DMS114 treated with DMSO at 0.1 percent for 48 hours (cell line): Measurements from ENCODE around the gene MARCHF9.
A peak's percentile ranks its signal among the peaks of the same experiment; 100 is the strongest.

Experiments used
- DNase-seq: peaks from one replicate; lab custom pipeline; 2025; ENCODE audit not compliant: unreplicated experiment; lab: John Stamatoyannopoulos, UW

The MARCHF9 gene

DNA sequence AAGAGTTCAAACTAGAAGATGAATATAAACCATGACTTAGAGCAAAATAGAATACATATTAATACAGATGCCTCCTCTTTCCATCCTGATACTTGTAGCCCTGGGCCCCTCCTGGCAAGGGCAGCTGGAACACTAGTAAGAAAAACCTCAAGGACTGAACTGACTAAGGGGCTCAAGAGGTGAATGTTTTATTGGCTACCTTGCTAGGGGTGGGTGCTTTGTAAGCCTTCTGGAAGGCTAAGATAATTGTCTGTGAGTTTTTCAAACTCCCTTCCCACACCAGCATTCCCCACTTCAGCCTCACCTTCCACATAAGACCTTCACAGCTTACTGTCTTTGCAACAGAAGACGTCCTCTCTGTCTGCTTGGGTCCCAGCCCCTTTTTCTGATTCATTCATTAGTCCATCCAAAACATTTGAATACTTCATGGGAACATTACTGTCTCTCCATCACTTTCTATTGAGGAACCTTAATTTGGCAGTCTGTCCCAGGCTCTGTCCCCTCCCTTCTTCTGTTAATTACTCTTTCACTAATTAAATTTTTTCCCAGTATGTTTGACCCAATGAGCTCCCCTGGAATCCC, 1.1 kb upstream of the MARCHF9 start:
- DNase-seq, result no peak

DNA sequence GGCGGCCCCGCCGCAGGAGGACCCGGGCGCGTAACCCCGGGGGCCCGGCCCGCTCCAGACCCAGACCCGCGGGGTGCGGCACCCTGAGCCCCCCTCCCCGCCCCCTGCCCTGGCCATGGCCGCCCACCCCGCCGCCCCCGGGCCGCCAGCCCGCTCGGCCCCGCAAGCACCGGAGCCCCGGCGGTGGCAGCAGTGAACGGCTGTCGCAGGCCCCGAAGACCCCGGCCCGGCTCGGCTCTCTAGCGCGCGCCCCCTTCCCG, 221 bp downstream of the MARCHF9 start:
- DNase-seq, result no peak

DNA sequence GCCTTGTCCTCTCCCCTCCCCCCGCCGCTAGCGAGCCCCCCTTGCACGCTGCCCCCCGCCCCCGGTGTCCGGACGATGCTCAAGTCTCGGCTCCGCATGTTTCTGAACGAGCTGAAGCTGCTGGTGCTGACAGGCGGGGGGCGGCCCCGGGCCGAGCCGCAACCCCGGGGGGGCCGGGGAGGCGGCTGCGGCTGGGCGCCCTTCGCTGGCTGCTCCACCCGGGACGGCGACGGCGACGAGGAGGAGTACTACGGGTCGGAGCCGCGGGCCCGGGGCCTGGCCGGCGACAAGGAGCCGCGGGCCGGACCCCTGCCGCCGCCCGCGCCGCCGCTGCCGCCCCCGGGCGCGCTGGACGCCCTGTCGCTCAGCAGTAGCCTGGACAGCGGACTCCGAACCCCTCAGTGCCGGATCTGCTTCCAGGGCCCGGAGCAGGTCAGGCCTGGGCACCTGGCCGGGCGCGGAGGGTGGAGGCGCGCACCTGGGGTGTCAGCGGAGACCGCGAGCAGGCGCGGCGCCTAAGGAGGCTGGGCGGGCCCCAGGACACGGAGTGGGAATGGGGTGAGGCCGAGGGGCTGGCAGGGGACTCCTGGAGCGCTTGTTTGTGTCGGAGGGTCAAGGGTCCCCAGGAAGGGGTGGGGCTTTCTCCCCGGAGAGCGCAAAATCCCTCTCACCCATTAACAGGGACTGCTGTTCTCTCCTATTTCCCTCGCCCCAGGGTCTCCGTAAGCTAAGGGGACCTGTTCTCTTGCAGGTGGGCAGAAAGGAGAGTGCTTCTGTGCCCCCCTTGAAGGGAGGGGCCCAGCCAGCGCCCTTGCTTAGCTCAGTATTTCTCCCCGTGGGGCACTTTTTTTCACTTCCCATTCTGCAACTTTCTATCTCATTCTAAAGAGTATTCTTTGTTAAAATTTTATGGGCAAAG, 810 bp downstream of the MARCHF9 start:
- DNase-seq, result no peak

DNA sequence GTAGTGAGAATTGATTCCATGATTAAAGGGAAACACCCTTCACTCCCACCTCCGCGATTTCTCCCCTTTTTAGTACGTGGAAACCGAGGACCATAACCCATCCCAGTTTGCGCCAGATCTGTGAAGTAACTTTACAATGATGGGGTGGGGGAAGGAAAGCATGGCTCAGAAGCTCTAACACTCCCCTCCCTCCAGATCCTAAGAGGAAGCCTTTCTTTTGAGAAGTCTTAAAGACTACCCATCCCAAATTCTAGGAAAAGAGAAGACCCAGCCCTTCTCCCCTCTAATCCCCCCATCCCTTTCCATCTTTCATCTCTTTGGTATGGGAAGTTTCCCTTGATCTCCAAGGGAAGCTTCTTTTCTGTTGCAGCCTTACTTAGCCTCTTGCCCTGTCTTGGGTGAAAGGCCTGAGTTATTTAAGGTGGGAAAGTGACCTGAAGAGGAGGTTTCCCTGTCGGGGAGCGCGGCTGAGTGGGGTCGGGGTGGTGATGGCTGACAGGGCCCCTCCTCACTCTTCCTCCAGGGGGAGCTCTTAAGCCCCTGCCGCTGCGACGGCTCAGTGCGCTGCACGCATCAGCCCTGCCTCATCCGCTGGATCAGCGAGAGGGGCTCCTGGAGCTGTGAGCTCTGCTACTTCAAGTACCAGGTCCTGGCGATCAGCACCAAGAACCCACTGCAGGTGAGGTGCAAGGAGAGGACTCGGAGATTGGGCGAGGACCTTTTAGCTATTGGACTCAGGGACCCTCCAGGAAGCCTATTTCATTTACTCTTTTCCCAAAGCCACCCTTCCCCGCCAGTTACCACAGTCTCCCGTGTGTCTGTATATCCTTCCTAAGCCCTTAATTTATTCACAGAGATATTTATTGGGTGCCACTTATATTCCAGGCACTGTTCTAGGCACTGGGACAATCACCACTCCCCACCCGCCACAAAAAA, 1.8 kb downstream of the MARCHF9 start:
- DNase-seq, result no peak

DNA sequence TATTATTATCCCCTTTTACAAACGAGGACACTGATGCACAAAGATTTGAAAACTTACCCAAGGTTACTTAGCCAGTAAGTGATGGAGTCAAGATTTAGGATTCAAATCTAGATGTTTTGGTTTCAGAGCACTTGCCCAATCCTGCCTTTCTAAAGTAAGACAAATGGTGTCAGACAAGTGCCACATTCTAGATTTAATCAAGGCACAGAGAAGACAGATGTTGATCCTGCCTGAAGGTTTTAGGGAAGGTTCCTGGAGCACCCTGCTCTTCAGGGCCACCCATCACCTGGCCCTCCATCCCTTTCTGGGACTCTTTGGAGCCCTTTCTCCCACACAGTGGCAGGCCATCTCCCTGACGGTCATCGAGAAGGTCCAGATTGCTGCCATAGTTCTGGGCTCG, 2.9 kb downstream of the MARCHF9 start:
- DNase-seq, result no peak

DNA sequence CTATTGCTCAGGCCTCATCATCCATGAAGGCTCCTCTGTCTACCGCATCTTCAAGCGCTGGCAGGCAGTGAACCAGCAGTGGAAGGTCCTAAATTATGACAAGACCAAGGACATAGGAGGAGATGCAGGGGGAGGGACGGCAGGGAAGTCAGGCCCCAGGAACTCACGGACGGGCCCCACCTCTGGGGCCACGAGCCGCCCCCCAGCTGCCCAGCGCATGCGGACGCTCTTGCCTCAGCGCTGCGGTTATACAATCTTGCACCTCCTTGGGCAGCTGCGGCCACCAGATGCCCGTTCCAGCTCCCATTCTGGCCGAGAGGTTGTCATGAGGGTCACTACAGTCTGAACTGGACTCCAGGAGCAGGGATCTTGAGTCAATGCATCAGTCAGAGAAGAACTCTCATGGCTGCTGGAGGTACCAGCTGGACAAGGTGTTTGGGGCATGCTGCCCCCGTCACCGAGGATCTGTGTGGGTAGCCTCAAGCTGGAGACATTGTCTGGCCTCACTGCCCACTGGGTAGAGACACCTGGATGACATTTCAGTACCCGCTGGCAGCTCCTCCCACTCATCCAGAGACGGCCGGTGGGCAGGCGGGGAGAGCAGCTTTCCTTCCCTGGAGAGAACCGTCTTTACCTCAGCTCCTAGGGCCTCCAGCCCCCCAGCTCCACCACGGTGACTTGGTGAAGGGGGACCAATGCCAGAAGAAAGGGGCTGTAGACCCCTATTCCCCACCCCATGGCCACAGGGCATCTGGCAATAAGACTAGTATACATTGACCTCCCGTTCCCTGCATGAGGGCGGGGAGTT, 3.9 kb downstream of the MARCHF9 start:
- DNase-seq, result no peak

DNA sequence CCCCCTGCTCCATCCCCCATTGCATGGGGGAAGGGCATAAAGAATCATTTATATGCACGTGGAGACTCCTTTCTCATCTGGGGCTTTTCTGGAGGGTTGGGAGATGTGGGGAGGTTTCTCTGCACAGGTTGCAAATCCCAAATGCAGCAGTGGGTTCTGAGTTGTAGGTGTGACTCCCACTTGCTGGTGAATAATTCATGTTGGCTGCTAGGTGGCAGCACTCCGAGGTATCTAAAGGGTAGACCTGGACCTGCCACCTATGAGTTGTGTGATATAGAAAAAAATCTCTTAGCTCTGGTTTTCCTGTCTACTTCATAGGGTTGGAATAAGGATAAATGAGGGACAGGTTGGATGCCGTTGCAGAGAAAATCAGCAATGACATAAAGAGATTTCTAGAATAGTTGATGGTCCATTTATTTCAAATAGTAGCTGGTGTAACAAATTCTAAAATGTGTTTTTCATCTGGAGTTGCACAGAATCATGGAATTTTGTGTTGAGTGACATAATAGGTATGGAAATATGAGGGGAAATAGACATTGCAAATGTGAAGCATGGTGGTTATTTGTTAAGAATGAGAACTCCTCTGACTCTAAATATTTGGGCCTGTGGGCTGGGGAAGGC, 4.6 kb downstream of the MARCHF9 start:
- DNase-seq, result no peak

DNA sequence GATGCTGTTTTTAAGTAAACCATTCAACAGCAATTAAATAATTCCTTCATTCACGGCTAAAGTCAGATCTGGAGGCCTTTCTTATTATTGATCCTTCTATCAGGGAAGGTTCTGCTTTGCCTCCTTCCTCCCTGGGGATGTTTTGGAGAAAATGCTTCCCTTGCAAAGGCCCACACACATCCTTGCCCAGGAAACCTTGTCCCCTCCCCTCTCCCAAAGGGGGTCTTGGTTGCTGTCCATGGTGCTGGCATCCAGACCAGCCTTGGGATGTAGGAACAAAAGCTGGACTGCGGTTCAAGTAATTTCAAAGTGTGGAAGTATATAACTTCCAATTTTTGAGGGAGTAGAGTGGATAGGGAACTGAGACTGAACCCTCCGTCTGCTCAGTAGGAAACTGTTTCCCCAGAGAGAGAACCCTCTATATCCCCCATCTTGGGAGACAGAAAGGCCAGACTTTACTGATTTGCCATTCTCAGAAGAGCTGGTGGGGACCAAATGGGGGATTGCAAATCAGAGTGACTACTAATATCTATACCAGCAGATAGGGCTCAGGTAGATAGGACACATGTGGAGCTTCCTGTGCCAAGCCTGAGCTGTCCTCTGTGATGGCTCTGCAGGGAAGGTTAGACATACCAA, 5.6 kb downstream of the MARCHF9 start:
- DNase-seq, result no peak

DNA sequence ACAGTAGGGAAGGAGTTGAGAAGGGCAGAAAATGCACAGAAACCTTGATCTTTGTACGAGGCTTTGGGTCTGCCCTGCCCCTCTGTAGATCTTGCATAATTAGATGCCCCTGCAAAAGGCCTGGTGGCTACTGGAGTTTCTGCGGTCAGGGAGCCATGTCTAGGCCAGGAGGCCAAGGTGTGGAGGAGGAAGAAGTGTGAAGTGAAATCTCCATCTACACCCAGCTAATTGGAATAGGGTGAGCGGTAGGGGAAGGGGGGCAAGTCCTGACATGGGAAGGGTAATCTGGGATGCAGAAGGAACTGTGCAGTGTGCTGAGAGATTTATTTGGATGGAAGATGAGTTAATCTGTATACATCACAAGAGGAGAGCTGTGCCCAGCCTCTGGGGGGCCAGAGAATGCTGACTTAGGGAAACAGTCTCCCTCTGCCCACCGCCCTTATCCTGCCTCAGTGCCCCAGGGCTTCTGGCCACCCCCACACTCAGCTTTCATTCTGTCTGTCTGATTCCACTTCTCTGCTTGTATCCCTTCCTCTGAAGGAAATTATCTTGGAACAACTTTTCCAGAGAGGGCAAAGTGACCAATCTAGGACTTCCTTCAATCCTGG, 6.6 kb downstream of the MARCHF9 start:
- no peak for DNase-seq

DNA sequence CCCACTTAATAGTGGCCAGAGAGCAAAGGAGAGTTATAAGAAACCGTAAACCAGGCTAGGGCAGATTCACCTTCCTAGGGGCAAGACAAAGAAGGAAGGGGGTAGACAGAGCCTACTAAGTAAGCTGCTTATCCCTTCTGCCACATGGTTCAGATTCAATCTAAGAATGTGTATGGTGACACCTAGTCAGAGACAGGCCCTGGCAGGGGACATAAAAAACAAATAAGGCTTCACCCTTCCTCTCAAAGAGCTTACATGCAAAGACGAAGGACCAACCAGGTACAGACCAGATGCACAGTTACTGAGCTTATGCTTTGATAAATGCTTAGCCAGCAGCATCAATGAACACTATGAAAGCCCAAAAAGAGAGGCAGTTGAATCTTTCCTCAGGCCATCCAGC, 7.6 kb downstream of the MARCHF9 start:
- no peak for DNase-seq

DNA sequence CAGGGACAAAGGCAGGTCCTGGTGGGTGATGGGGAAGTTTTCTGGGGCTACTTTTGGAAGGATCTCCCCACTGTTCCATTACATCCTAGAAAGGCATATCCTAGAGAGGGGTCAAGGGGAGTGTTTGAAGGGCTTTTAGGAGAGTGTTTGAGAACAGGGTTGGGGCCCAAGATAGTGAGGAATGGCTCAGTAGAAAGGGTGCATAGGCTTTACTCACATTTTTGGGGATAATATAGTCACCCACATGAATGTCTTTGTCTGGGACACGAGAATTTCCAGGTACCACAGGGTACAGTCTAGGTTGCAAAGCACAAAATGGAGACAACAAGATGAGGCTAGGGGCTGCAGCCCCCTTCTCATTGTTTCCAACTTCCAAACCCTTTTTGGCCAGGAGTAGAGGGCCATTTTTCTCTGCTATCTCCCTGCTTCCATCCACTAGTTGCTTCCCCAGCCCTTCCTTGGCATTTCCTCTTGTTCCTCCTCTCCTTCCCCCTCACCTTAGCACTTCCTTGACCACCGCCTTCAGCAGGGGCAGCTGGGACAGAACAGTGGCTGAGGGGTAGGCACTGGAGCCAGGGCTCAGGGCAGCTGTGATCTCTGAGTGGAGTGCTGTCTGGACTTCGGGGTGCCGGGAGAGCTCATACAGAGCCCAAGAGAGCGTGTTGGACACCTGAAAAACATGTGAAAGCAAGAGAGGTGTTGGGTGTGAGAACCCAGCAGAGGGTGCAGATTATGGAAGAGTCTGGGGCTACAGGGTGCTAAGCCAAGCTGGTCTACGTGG, 9.2 kb downstream of the MARCHF9 start:
- no peak for DNase-seq

DNA sequence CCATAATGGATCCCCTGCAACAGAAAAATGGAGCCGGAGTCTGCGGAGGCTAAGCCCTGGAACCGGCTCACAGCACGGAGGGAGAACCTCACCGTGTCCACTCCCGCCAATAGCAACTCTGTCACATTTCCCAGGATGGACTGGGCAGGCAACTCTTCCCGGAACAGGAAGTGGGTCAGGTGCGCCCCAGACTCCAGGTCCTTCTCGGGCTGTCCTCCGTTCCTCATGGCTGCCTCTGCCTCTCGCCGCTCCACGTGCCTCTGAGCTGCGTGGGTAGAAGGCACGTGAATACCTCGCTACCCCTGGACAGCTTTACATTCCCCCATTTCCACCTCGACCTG, 9.7 kb downstream of the MARCHF9 start:
- DNase-seq, result no peak

DNA sequence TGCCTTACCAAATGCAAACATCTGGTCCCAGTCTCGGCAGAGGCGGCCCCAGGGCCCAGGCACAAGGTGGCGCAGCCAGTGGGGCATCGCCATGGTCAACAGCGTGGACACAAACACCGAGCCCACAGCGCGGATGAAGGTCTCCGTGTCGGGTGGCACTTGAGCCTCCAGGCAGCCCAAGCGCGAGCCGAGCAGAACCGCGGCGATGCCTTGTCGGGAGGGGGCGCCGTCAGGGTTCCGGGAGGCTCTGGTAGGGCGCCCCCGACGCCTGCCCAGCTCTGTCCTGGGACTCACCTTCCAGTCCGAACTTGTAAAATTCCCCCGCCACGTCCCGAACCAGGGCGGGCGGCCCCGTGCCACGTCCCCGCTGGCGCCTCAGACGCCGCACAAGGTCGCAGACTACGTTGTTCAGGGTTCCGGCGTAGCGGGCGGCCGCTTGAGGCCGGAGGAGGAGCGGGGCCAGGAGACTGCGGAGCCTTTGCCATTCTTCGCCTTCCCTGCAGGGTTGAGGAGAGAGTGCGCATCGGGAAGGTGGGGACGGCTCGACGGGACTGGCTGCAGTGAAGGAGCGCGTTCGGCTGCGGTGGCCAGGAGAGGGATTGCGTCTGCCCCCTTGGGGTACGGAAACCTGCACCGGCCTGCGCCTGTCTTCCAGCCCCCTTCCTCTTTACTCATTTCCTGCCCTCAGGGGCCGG, 10.2 kb downstream of the MARCHF9 start:
- peak; percentile 23 for DNase-seq

DNA sequence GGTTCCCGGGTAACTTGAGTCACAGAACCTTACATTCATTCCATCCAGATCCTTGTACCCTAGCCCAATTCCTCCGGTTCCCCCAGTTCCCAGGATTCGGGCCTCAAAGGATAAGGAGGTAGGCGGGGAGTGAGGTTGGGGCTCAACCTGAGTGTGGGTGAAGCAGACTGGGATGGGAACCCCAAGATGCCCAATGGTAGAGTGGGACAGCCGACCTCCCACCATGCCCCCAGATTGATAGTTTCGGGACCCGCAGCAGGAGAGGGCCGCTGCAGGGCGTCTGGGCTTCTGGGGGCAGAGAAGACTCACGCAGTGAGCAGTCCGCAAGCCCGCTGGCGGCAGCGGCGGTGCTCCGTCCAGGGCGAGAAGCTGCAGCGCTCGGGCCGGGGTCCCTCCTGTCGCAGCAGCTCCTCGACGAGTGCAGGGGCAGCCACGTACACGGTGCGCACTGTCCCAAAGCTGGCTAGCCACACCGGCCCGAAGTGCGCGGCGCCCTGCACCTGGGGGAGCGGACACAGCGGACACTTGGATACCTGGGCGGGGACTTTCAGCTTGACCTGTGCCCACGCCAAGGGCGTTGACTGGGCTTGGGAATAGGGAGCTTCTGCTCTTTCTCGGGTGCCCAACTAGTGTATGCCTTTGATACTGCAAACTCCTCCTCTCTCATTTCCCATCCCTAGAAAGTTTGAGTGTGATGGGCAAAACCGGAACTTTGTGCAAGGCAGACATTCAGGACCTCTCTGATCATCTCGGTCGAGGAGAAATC, 11.0 kb downstream of the MARCHF9 start:
- no peak for DNase-seq

DNA sequence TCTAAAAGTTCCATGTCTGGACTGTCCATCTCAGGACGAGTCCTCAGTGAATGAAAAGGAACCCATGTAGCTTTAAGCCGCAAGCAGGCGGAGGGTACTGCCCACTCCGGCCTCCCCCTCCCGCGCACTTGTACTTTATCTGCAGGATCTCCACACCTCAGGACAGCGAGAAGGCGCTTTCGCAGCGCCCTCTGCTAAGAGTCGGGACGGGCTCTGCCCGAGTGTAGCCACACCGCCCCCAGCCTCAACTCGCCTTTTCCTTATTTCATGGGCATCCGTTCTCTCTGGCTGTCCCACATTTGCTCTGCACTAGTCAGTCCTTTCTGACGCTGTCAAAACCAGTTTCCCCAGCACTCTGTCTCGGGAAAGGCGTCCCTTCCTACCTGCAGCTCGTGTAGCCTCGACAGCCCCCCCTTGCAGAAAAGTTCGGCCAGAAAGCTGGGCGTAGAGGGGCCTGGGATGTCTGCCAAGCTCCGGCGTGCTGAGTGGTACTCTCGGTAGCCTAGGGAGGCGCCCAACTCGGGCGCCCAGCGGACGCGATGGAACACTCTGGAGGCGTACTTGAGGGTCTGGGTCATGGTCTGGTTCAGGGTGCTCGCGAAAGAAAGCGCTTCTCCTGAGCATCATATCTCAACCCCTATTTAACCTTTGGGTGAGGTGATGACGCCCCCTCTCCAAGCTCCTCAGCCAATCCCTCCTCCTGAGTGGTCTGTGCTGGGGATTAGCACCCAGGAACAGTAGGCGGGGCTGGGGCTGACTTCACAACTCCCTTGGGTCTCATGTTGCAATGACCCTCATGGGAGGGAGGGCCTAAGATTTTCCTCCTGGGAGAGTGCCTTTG, 11.8 kb downstream of the MARCHF9 start, which contains the start of gene CYP27B1:
TSS of gene CYP27B1 (minus strand) at position 615 of the 841 bp plus-strand sequence. CDS start at position 578, 37 bp downstream.
- peak; percentile 22 for DNase-seq

DNA sequence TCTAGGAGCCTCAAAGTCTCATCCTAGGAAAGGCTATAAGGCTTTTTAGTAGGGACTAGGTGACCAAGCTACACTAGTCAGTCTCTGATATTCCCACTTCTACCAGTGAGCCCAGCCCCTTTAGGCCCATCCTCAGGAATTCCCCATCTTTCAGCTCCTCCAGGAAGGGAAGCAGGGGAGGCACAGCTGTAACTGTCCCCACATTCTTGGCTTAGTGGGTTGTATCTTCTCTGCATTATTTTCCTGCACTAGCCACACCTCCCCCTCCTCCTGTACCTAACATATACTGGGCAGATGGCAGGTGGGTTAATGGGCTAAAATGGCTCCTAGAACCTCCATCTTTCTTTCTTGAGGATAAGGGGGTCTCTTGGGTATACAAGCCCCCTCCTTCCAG, 12.4 kb downstream of the MARCHF9 start:
- DNase-seq, result no peak

DNA sequence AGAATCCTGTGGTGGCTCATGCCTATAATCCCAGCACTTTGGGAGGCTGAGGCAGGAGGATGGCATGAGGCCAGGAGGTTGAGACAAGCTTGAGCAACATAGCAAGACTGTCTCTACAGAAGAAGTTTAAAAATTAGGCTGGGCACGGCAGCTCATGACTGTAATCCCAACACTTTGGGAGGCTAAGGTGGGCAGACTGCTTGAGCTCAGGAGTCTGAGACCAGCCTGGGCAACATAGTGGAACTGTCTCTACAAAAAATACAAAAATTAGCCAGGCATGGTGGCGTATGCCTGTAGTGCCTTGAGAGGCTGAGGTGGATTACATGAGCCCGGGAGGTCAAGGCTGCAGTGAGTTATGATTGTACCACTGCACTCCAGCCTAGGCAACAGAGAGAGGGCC, 13.0 kb downstream of the MARCHF9 start:
- DNase-seq, result no peak
